ENCODE measurements around the gene SHOC2.

Gene SHOC2

DNA sequence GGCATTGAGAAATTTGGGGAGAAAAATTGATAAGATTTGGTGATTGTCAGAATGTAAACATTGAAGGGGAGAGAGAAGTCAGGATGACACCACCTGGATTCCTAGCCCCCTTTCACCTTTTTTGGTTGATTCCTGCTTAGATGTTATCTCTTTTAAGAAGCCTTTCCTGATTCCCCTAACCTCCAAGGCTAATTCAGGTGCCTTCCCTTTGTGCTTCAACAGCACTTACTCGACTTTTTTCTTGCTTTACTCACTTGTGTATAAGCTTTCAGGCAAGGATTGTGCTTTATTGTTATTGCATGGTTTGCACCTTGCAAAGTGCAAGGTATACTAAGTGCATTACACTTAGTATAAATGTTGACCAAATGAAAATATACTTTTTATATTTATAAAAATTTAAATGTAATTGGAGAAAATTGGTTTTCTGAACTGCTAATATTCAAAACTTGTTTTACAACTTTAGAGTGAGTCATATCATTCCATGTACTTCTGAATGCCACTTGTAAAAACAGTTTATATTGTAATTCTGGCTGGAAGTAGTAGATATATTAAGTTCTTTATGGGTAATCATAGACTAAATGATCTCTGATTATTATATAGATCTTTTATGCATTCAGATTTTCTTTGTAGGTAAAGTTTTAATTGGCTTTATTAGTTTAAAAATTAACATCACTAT, 13.2 kb downstream of the SHOC2 start:
- FAIRE-seq (peak; percentile 72), DNase-seq (ENCODE audit: insufficient read length, low spot score) (no peak)

DNA sequence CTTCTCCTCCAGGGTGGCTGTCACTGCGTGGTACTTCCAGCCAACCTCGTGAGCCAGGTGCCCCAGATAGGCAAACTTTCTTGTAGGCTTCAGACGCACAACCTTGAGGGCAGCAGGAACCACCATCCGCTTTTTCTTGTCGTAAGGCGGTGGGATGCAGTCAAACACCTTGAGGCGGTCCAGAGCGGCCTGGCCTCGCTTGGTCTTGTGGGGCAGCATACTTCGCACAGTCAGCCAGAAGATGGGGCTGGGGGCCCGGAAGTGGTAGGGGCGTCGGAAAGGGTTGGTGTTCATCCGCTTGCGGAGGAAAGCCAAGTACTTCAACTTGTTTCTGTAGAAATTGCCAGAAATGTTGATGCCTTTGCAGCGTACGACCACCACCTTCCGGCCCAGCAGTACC, 17.4 kb downstream of the SHOC2 start:
- TF ChIP-seq TAF1 (IDR thresholded peaks at IDR 0.05; ENCODE audit: low read depth, low read length) (no peak), PAX5 (IDR thresholded peaks at IDR 0.05; ENCODE audit: insufficient read depth, low read length, severe bottlenecking) (no peak), POU2F2 (IDR thresholded peaks at IDR 0.05; ENCODE audit: low read depth, low read length) (no peak), SPI1 (IDR thresholded peaks at IDR 0.05; ENCODE audit: low read depth, low read length) (no peak), POLR2AphosphoS5 (IDR thresholded peaks at IDR 0.05; ENCODE audit: low read depth, low read length) (no peak), POLR2A (IDR thresholded peaks at IDR 0.05; ENCODE audit: low read depth, low read length) (no peak)
- no peak for DNase-seq (ENCODE audit: insufficient read length, low spot score)
- no peak for FAIRE-seq

More for the DNA sequence above, 13.2 kb downstream of the SHOC2 start:
- TF ChIP-seq TAF1 (IDR thresholded peaks at IDR 0.05; ENCODE audit: low read depth, low read length) (no peak), SPI1 (IDR thresholded peaks at IDR 0.05; ENCODE audit: low read depth, low read length) (no peak), POLR2A (IDR thresholded peaks at IDR 0.05; ENCODE audit: low read depth, low read length) (no peak), POU2F2 (IDR thresholded peaks at IDR 0.05; ENCODE audit: low read depth, low read length) (no peak), PAX5 (IDR thresholded peaks at IDR 0.05; ENCODE audit: insufficient read depth, low read length, severe bottlenecking) (no peak), POLR2AphosphoS5 (IDR thresholded peaks at IDR 0.05; ENCODE audit: low read depth, low read length) (no peak)

DNA sequence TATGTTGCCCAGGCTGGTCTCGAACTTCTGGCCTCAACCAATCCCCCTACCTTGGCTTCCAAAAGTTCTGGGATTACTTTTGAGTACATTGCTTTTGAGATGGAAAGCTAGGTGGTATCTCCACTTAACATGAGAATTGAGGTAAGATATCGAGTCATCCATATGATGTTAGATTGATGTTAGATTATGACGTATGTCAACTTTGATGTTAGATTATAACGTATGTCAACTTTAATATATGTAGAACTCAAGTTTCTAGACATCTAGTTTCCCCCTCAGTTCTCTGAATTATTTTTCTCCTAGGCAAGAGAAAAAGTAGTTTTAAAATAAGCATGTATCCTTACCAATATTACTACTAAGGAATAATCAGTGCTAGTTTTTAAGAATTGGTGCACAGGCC, 20.0 kb downstream of the SHOC2 start:
- DNase-seq (ENCODE audit: insufficient read length, low spot score) (no peak), FAIRE-seq (no peak)
- TF ChIP-seq POLR2AphosphoS5 (IDR thresholded peaks at IDR 0.05; ENCODE audit: low read depth, low read length) (no peak), SPI1 (IDR thresholded peaks at IDR 0.05; ENCODE audit: low read depth, low read length) (no peak), POU2F2 (IDR thresholded peaks at IDR 0.05; ENCODE audit: low read depth, low read length) (no peak), PAX5 (IDR thresholded peaks at IDR 0.05; ENCODE audit: insufficient read depth, low read length, severe bottlenecking) (no peak), POLR2A (IDR thresholded peaks at IDR 0.05; ENCODE audit: low read depth, low read length) (no peak), TAF1 (IDR thresholded peaks at IDR 0.05; ENCODE audit: low read depth, low read length) (no peak)

DNA sequence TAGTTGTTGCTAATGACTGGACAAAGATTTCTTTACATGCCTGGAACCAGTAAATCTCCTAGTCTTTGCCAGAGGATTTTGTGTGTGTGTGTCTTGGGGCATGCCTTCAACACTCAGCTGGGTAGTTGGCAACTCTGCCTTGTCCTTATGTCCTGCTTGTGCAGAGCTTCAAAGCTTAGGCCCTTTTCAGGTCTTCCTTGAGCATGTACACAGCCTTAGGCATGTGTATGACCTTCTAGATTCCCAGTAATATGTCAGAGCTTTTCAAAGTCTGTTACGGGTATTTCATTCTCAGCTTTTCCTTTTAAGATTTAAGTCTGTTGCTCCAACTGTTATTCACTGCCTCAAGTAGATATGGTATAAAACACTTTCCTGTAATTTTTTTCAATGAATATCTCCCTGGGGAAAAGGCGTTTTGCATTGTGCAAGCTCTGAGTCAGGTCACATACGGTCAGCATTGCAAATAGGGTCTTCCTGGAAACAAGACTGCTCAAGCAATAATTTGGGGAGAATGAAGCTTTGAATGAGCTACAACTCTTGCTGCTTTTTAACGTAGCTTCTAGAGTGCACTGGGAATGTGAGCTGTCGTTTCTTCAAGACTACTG, 25.5 kb downstream of the SHOC2 start:
- FAIRE-seq (peak; percentile 13), DNase-seq (ENCODE audit: insufficient read length, low spot score) (no peak)
- TF ChIP-seq SPI1 (IDR thresholded peaks at IDR 0.05; ENCODE audit: low read depth, low read length): no peak
- no peak for TF ChIP-seq POLR2AphosphoS5 (IDR thresholded peaks at IDR 0.05; ENCODE audit: low read depth, low read length)
- no peak for TF ChIP-seq TAF1 (IDR thresholded peaks at IDR 0.05; ENCODE audit: low read depth, low read length)
- TF ChIP-seq POU2F2 (IDR thresholded peaks at IDR 0.05; ENCODE audit: low read depth, low read length): no peak
- no peak for TF ChIP-seq PAX5 (IDR thresholded peaks at IDR 0.05; ENCODE audit: insufficient read depth, low read length, severe bottlenecking)
- no peak for TF ChIP-seq POLR2A (IDR thresholded peaks at IDR 0.05; ENCODE audit: low read depth, low read length)

DNA sequence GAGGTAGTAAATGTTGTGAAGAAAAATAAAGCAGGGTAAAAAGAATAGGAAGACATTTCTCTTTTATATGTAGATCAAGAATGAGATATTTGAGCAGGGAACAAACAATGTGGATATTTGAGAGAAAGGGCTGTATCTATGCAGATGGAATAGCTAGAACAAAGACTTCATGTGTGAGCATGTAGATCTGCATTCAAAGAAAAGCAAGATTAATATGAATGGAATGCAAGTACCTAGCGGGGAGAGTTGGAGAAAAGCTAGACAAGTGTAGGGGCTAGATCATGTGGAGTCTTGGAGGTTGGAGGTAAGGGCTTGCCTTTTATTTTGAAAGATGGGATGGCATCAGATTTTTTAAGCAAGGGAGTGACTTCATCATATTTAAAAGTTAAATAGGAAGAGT, 27.1 kb downstream of the SHOC2 start:
- no peak for DNase-seq (ENCODE audit: insufficient read length, low spot score)

DNA sequence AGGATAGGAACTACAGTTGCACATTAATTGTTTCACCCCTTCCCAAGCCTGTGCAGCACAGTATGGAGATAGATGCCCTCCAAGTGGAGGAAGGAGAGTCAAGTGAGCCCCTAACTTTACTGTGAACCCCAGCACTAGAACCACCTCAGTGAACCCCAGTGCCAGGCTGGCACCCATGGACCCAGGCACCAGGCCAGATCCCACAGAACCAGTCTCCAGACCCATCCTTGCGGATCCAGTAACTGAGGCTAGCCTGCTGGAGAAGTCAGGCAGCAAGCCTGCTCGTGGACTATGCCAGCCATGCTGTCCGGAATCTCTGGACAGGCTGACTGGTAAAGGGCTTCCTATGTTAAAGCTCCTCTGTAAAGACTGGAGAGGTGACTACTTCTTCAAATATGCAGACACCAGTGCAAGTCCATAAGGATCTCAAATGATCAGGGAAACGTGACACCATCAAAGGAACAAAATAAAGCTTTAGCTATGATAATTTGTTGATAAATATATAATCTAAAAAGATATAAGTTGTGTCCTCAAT, 27.7 kb downstream of the SHOC2 start:
- FAIRE-seq (no peak), DNase-seq (ENCODE audit: insufficient read length, low spot score) (no peak)
- TF ChIP-seq TAF1 (IDR thresholded peaks at IDR 0.05; ENCODE audit: low read depth, low read length) (no peak), POU2F2 (IDR thresholded peaks at IDR 0.05; ENCODE audit: low read depth, low read length) (no peak), SPI1 (IDR thresholded peaks at IDR 0.05; ENCODE audit: low read depth, low read length) (no peak)

More for the DNA sequence above, 27.1 kb downstream of the SHOC2 start:
- no peak for FAIRE-seq
- no peak for TF ChIP-seq POLR2A (IDR thresholded peaks at IDR 0.05; ENCODE audit: low read depth, low read length)

DNA sequence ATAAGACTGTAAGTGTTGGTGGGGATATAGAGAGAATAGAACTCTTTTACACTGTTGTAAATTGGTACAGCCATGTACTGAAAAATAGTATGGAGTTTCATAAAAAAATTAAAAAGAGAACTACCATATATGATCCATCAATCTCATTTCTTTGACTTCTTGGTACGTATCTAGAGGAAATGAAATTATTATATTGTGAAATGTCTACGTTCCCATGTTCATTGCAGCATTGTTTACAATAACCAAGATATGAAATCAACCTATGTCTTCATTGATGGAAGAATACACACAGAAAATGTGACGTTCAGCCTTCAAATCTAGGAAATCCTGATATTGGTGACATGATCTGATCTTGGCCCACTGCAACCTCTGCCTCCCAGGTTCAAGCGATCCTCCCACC, 32.0 kb downstream of the SHOC2 start:
- DNase-seq (ENCODE audit: insufficient read length, low spot score): no peak
- FAIRE-seq: no peak
- TF ChIP-seq POLR2AphosphoS5 (IDR thresholded peaks at IDR 0.05; ENCODE audit: low read depth, low read length) (no peak), PAX5 (IDR thresholded peaks at IDR 0.05; ENCODE audit: insufficient read depth, low read length, severe bottlenecking) (no peak), POU2F2 (IDR thresholded peaks at IDR 0.05; ENCODE audit: low read depth, low read length) (no peak), POLR2A (IDR thresholded peaks at IDR 0.05; ENCODE audit: low read depth, low read length) (no peak), TAF1 (IDR thresholded peaks at IDR 0.05; ENCODE audit: low read depth, low read length) (no peak), SPI1 (IDR thresholded peaks at IDR 0.05; ENCODE audit: low read depth, low read length) (no peak)

DNA sequence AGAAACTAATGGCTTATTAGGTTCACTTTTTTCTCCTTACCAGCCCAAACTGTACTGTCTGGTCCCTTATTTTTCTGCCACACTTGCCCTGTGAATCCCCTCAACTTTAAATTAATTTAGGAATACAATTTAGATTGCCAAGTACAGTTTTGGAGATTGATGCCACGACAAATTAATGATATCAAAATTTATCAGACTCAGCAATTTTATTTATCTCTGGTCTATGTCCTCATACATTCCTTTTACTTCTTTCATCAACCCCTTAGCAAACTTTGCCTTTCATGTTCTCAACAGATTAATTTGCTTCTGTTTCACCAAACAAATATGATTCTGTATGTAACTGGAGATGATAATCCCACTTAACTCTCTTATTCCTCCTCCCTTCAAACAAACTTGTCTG, 38.2 kb downstream of the SHOC2 start:
- TF ChIP-seq PAX5 (IDR thresholded peaks at IDR 0.05; ENCODE audit: insufficient read depth, low read length, severe bottlenecking): no peak
- no peak for TF ChIP-seq SPI1 (IDR thresholded peaks at IDR 0.05; ENCODE audit: low read depth, low read length)
- TF ChIP-seq POLR2AphosphoS5 (IDR thresholded peaks at IDR 0.05; ENCODE audit: low read depth, low read length): no peak
- TF ChIP-seq POLR2A (IDR thresholded peaks at IDR 0.05; ENCODE audit: low read depth, low read length): no peak
- no peak for TF ChIP-seq TAF1 (IDR thresholded peaks at IDR 0.05; ENCODE audit: low read depth, low read length)
- no peak for TF ChIP-seq POU2F2 (IDR thresholded peaks at IDR 0.05; ENCODE audit: low read depth, low read length)
- no peak for DNase-seq (ENCODE audit: insufficient read length, low spot score)
- no peak for FAIRE-seq

DNA sequence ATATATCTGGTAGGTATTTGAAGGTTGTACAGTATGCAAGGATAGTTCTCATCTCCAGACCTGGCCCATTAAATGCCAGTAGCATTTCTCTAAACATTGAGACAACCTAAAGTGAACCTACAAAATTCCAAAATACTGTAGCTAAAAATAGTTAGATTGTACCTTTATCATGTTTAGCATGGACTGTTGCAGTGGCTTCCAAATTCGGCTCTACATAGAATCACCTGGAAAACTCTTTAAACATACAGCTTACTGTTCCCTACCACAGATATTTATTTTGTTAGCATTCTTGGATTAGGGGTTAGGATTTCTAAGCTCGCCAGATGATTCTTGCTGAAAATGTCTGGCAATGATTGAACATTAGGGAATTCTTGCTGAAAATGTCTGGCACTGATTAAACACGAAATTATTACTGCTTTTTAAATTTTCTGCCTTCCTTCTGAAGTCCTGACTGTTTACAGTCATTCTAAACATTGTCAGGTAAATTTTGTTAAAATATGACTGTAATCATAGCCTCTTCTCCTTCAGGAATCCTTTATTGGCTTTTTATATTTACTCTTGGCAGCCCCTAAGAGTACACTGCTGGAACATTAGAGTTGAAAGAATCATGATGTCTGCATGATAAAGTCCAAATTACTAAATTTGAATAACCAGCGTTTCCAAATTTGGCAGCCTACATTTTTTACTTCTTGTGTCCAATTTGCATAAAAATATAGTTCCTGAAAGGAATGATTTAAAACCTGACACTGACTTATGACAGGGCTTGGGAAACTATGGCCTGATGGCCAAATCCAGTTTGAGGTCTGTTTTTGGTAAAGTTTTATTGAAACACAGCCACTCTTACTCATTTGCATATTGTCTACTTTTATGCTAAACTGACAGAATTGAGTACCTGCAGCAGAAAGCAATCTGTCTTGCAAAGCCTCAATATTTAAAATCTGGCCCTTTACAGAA, 40.3 kb downstream of the SHOC2 start:
- no peak for TF ChIP-seq POLR2A (IDR thresholded peaks at IDR 0.05; ENCODE audit: low read depth, low read length)
- no peak for TF ChIP-seq POU2F2 (IDR thresholded peaks at IDR 0.05; ENCODE audit: low read depth, low read length)
- TF ChIP-seq PAX5 (IDR thresholded peaks at IDR 0.05; ENCODE audit: insufficient read depth, low read length, severe bottlenecking): no peak
- no peak for TF ChIP-seq SPI1 (IDR thresholded peaks at IDR 0.05; ENCODE audit: low read depth, low read length)
- no peak for TF ChIP-seq POLR2AphosphoS5 (IDR thresholded peaks at IDR 0.05; ENCODE audit: low read depth, low read length)
- no peak for TF ChIP-seq TAF1 (IDR thresholded peaks at IDR 0.05; ENCODE audit: low read depth, low read length)
- DNase-seq (ENCODE audit: insufficient read length, low spot score) (no peak), FAIRE-seq (peak; percentile 13)
